Measurements from ENCODE around the gene FRMD4A. TPM values are rescaled to one million over a fixed set of nuclear protein-coding genes. Genes with fewer than 3 reads are reported as not detected.
"Not testable (repeated sequence)": the region's sequence is repeated elsewhere in the genome, so short reads cannot be mapped to it uniquely, and the experiment has no call there.

Gene FRMD4A
- total RNA-seq, 1 experiment from 2014 or later: 1.1 TPM

DNA sequence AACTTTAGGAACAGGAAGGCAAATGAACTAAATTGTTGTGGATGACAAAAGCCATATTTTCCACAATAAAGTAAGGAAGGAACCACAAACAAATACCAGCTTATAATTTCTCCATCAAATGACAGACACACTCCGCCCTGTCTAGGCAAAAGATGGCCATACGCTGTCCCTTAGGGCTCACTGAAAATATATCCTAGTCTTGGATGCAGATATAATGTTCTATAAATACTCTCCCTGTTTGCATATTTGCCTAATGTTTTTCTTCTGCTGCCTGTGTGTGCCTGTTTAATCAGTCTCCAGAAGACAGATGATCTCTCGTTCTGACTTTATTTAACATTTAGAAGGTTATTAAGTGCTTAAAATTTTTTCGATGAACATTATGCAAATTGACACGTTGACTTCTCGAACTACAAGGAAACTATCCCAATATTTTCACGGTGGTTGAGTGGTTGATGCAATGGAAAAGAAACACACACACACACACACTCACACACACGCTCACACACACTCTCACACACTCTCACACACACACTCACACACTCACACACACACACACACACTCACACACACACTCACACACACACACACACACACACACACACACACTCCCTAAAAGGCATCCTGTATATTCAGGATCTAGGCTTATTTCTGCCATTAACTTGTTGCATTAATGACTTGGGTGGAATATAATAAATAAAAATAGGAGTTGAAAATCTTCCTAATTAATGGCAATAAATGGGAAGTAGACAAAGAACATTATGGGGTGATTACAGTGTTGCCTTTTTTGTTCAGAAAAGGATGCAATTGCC lies 446.9 kb downstream of the FRMD4A start:
- no peak for DNase-seq (ENCODE audit: low spot score)

GRCh38 chr10:13882119-13882711 lies 448.5 kb downstream of the FRMD4A start:
- peak; percentile 57 for DNase-seq (ENCODE audit: low spot score)

DNA sequence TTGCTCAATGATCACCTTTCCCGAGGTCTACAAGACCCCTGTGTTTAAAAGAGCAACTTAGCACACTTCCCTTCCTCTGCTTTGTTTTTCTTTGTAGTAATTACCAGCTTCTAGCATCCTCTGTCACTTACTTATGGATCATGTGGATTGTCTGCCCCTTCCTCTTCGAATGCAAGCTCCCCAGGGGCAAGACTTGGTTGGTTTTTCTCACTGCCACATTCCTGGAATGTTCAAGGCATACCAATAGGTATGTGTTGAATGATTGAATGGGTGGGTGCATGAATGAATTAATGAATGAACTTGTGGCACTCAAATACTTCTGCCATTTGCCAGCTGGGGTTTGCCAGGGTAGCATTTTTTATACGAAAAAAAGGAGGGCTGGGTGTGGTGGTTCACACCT lies 450.0 kb downstream of the FRMD4A start:
- no peak for DNase-seq (ENCODE audit: low spot score)

GRCh38 chr10:13877154-13877909 lies 453.4 kb downstream of the FRMD4A start:
- no peak for DNase-seq (ENCODE audit: low spot score)

DNA sequence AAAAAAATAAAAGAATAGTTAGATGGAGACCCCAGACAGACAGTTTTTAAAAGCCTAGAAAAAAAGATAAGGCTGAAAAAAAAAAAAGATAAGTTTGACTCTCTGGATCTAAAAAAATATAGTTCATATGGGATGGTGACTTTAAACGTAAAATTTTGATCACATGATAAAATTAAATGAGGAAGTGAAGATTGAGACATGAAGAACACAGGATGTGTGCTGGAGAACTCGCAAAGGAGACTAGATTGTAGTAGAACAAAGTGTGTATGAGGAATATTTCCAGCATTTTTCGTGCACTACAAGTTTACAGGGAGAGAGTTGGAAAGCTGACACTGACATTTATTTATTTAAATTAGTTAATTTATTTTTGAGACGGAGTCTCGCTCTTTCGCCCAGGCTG lies 457.5 kb downstream of the FRMD4A start:
- DNase-seq (ENCODE audit: low spot score): no peak

DNA sequence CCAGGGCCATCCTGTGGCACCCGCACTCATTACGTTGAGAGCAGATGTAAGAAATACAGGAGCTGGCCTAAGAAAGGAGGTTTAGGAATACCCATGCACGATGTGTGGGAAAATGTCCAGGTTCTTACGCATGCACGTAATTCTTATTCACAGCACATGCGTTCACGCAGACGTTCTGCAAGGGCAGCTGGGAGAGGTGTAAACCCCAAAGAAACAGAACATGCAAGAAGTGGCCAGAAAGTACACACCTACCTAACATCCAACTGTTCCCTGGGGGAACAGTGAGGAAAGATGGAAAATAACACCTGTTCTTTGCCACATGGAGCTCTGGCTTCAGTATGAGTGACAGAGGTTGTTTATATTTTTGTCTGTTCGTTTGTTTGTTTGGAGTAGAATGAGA lies 458.3 kb downstream of the FRMD4A start:
- no peak for DNase-seq (ENCODE audit: low spot score)

DNA sequence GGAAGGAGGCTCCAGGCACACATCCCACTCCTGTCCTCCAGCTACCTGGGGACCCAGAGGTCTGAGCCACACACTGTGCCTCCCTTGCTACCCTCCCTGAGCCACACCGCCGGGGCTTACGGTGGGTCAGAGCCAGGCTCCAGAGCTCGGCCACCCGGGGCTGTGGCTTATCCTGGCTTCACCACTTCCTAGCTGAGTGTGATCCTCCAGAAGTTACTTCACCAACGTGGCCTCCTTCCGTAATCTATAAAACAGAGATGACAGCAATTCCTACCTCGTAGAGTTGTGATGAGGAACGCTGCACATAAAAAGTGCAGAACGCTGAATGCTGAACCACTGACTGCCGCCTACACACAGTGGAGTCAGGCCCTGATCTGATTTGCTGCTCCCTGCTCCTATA lies 458.9 kb downstream of the FRMD4A start:
- DNase-seq (ENCODE audit: low spot score): no peak

DNA sequence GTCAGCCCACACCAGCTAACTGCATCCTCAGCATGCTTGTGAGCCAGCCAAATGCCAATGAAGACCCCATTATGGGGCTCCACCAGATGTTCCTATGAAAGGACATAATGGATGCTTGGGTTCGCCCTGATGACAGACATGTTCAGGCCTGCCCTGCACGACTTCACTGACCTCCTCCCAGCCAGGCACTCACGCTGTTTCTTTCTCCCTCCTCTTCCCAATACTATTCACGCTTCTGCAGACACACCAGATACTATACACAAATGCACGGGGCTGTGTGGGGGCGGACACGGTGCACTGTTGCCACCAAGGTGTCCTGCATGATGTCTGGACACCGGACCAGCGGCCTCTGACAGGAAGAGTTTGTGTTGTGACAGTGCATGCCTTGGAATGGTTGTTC lies 459.7 kb downstream of the FRMD4A start:
- DNase-seq (ENCODE audit: low spot score): no peak

DNA sequence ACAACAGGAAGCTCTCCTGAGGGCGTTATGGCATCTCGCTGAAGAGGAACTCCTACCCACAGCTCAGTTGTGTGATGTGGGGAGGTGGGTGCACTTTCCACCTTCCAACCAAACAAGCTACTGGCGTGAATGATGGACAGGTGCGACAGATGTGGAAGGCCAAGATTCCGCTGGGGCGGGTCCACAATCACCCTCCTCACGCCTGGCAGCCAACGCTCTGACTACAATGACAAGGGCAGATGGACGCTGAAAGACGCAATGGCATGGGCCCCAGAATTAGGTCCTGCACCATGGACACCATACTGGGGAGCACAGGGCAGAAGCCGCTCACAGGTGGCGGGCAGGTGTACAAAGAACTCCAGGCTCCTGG lies 461.4 kb downstream of the FRMD4A start:
- no peak for DNase-seq (ENCODE audit: low spot score)

- no peak for DNase-seq (ENCODE audit: low spot score)
Measured at GRCh38 chr10:13868528-13869294, 462.0 kb downstream of the FRMD4A start.

DNA sequence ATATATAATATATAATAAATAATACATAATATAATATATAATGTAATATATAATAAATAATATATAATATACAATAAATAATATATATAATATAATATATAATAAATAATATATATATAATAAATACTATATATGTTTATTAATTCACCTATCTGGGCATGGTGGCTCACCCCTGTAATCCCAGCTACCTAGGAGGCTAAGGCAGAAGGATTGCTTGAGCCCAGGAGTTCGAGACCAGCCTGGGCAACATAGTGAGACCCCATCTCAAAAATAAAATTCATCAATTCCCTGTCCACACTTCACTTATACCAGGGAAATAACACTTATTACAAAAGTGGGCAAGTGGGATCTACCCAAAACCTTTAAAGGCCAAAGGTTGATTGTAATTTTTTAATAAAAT lies 462.9 kb downstream of the FRMD4A start:
- no peak for DNase-seq (ENCODE audit: low spot score)

- DNase-seq (ENCODE audit: low spot score): peak; percentile 51
Measured at GRCh38 chr10:13865758-13866491, 464.8 kb downstream of the FRMD4A start.

DNA sequence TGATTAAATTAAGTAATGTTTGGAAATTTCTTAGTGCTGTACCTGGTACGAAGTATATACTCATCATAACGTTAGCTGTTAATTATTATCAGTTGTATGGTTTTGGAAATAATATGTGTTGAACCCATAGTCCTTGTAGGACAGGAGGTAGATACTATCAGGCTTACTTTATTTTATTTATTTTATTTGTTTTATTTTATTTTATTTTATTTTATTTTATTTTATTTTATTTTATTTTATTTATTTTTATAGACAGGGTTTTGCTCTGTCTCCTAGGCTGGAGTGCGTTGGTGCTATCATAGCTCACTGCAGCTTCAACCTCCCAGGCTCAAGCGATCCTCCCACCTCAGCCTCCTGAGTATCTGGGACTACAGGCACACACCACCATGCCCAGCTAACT lies 465.5 kb downstream of the FRMD4A start:
- DNase-seq (ENCODE audit: low spot score): not testable (repeated sequence)

- no peak for DNase-seq (ENCODE audit: low spot score)
Measured at GRCh38 chr10:13862546-13863233, 468.0 kb downstream of the FRMD4A start.

DNA sequence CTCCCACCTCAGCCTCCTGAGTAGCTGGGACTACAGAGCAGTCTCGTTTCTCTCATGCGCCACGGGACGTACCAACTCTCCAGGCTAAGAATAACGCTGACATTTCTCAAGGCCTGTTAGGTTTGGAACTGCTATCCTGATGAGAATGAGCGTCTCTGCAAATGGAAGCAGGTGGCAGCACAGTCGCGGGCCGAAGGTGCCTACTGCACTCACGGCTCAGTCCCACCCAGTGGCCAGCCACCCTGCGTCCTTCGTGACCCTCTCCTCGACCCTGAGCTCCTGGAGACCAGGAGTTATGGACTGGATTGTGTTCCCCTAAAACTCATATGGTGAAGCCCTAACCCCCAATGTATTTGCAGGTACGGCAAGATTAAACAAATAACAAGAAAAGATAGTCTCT lies 469.8 kb downstream of the FRMD4A start:
- DNase-seq (ENCODE audit: low spot score): no peak

DNA sequence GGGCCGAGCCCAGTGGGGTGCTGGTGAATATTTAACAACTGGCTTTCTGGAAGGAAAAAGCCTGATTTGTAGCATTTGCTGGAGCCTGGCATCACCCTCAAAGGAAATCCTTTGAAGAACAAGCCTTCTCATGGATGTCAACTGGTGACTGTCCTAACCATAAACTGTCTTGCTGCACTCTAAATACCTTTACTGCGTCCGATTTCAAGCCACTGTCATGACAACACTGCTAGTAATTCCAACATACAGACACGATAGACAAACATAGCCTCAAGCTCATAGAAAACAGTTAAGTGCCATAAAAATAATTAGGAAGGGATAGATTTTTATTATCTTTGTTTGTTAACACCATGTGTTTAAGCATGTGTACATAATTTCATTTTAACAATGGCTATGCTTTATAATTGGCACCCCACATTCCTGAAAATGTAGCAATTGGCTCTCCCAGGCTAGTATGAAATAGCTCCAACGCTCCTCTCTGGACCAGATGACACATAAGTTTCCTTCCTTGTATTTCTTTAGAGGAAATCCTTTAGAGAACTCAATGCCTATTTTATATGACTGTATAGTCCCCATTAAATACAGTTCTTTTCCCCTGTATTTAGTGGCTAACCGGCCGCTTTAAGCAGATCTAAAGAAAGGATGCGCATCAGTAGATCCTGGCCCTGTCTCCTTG lies 470.6 kb downstream of the FRMD4A start:
- no peak for DNase-seq (ENCODE audit: low spot score)

DNA sequence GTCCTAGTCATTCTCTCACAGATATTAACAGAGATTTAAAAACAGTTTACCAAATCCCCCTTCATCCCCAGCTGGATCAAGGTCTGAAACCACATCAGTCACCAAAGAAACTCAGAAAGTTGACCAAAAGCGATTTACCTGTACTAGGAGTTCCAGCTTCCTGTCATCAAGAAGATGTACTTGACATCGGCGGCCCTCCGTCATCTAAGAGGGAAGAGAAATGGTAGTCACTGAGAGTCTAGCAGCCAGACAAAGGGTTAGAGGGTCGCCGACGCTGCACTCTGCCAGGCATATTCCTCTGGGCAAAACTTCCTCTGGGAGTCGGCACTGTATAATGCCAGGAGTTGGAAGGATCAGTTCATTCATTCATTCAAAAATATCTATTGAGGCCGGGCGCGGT lies 472.0 kb downstream of the FRMD4A start:
- no peak for DNase-seq (ENCODE audit: low spot score)

DNA sequence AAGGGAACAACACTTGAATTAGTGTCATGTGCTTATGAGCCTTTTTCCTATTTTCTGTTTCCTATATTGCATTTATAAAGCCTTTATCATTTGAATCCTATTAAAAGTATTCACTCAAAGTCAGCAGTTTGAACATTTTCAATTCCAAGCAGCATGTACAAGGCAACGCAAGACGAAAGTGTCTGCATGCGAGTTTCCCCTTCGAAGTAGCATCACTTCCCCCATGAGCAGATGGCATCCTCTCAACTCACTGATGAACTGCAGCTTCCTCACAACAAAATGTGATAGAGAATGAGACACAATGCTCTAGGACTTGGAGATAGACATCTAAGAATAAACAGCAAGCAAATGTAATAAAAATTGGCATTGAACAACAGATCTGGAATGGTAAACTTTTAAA lies 473.3 kb downstream of the FRMD4A start:
- no peak for DNase-seq (ENCODE audit: low spot score)

DNA sequence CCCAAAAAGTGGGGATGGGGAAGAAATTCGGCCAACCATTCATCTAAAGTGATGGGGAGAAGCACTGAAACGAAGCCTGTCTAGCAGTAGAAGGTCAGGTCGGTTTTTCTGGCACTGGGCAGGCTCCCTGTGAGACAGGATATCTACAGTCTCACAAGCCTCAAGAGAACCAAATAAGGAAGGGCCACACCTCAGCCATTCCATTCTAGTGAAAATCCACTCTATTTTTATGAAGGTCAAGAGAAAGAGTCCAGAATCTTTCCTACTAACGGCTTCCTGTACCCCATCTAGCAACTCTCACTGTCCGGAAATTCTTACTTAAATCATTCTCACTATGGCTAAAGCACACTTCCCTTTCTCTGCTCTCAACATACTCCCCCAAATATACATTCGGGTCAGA lies 476.9 kb downstream of the FRMD4A start:
- DNase-seq (ENCODE audit: low spot score): no peak

- DNase-seq (ENCODE audit: low spot score): no peak
Measured at GRCh38 chr10:13852872-13853271, 477.9 kb downstream of the FRMD4A start.

Data from H4 (cell line).